Fibroblast of the aortic adventitia (primary cell): ENCODE data around the gene TLE4. TPM values are rescaled to one million over a fixed set of nuclear protein-coding genes. Genes with fewer than 3 reads are reported as not detected.
"Not testable (repeated sequence)": the region's sequence is repeated elsewhere in the genome, so short reads cannot be mapped to it uniquely, and the experiment has no call there.

Experiments used
- DNase-seq: peaks from one replicate; pipeline ENCODE4 v3.0.0-alpha.2; 2010; ENCODE audit warnings: low read depth
- H3K4me3 ChIP-seq: 2 replicates; pipeline ENCODE4 v1.5.1; 2011; ENCODE audit warnings: low read depth, mild to moderate bottlenecking, control low read depth, low read length, moderate library complexity
- total RNA-seq: library from RNA; depleted of rRNA; stranded (reverse); fragments of >200 nt; gene quantifications from 2 replicates; pipeline ENCODE4 v1.2.3, GENCODE V29; 2012; ENCODE audit warnings: low replicate concordance
- TF ChIP-seq, protein P1 (sequence below): IDR thresholded peaks from 2 replicates; pipeline ENCODE4 v1.5.1; 2011; ENCODE audit warnings: mild to moderate bottlenecking, low read length, control low read depth, inconsistent platforms; ENCODE audit not compliant: insufficient read depth

TLE4 gene
- total RNA-seq, 1 donor = 14.7 TPM

DNA sequence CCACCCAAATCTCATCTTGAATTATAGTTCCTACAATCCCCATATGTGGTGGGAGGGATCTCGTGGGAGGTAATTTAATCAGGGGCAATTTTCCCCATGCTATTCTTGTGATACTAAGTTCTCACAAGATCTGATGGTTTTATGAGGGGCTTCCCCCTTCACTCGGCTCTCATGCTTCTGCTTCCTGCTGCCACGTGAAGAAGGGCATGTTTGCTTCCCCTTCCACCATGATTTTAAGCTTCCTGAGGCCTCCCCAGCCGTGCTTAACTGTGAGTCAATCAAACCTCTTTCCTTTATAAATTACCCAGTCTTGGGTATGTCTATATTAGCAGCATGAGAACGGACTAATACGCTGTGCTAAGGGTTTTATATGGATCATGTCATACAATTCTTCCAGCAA lies 72.3 kb downstream of the TLE4 start:
- DNase-seq = no peak
- TF ChIP-seq, protein P1, sequence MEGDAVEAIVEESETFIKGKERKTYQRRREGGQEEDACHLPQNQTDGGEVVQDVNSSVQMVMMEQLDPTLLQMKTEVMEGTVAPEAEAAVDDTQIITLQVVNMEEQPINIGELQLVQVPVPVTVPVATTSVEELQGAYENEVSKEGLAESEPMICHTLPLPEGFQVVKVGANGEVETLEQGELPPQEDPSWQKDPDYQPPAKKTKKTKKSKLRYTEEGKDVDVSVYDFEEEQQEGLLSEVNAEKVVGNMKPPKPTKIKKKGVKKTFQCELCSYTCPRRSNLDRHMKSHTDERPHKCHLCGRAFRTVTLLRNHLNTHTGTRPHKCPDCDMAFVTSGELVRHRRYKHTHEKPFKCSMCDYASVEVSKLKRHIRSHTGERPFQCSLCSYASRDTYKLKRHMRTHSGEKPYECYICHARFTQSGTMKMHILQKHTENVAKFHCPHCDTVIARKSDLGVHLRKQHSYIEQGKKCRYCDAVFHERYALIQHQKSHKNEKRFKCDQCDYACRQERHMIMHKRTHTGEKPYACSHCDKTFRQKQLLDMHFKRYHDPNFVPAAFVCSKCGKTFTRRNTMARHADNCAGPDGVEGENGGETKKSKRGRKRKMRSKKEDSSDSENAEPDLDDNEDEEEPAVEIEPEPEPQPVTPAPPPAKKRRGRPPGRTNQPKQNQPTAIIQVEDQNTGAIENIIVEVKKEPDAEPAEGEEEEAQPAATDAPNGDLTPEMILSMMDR = no peak
- no peak overlapping the region for H3K4me3 ChIP-seq

- DNase-seq = no peak
- H3K4me3 ChIP-seq = no peak overlapping the region
- TF ChIP-seq, protein P1 = no peak
Measured at GRCh38 chr9:79644601-79645000, 72.8 kb downstream of the TLE4 start.

- no peak overlapping the region for H3K4me3 ChIP-seq
- TF ChIP-seq, protein P1 = no peak
- DNase-seq = no peak
Measured at GRCh38 chr9:79645110-79645509, 73.3 kb downstream of the TLE4 start.

- no peak overlapping the region for H3K4me3 ChIP-seq
- DNase-seq = no peak
- TF ChIP-seq, protein P1 = no peak
Measured at GRCh38 chr9:79646096-79646495, 74.3 kb downstream of the TLE4 start.

DNA sequence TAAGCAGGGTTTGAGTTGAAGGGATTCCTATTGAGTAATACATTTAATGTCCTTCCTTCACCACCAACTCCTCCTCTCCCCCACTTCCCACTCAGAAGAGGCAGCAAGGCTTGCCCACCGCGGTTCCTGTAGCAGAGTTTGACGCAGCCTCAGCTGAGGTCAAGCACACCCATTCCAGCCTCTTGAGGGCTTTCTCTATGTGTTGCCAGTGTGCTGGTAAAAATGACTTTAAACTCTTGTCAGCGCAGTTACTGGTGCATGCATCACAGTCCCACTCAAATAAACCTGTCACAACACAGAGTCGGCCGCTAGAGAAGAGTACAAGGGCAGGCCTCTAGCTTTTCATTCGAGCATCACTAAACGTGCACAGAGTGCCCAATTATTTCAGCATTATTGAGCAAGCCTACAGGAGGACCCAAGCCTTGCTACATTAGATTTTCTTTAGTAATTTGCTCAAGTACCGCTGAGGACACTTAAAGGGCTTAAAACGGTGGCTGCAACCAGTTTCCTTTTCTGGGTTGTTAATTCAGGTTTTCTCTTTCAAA lies 79.6 kb downstream of the TLE4 start:
- no peak for DNase-seq
- no peak overlapping the region for H3K4me3 ChIP-seq
- TF ChIP-seq, protein P1 = no peak

DNA sequence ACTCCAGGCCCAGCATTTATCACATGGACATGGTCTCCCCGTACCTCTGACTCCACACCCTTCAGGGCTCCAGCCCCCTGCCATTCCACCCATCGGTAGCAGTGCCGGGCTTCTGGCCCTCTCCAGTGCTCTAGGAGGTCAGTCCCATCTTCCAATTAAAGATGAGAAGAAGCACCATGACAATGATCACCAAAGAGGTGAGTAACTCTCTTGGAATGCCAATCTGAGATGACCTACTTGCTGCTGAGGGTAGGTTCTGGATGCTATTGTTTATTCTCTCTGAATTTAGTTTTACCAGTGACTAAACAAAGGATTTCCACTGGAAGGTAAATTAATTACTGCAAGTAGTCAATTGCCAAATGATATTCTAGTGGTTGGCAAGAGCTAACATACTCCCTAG lies 80.8 kb downstream of the TLE4 start:
- DNase-seq = no peak
- TF ChIP-seq, protein P1 = no peak
- no peak overlapping the region for H3K4me3 ChIP-seq

DNA sequence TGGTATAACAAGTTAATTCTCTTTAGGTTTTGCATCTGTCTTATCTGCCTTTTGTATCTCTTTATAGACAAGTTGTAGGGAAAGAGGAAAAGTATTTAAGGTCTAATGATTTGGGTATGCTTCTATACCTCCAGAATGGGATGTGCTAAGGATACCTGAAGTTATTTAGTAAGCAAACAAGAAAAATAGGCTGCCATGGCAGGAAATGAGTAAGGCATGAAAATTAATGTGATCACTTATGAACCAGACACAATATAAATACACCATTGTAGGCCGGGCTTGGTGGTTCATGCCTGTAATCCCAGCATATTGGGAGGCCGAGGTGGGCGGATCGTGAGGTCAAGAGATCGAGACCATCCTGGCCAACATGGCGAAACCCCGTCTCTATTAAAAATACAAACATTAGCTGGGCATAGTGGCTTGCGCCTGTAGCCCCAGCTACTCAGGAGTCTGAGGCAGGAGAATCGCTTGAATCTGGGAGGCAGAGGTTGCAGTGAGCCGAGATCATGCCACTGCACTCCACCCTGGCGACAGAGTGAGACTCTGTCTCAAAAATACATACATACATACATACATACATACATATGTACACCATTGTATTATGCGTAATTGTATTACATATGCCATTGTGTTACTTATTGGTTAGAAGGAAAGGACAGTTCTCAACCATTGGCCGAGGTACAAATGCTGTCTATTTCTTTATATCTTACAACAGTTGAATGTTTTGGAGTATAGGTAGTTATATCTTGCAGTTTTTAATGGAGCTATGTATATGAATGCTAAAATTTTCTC lies 83.0 kb downstream of the TLE4 start:
- not testable (repeated sequence) for H3K4me3 ChIP-seq, DNase-seq
